Coronary artery (tissue), 2 donors: ENCODE results near the gene C11orf24.
"Not testable (repeated sequence)": the region's sequence is repeated elsewhere in the genome, so short reads cannot be mapped to it uniquely, and the experiment has no call there.

ENCODE experiments used
- DNase-seq: peaks from one replicate; pipeline ENCODE4 v3.0.0-alpha.2; 2017; ENCODE audit warnings: low spot score
- H3K27ac ChIP-seq, 2 donors: fragments of 200-600 bp; sonication (generic); one replicate each; pipeline ENCODE4 v1.5.1; 2016 to 2019
- H3K4me3 ChIP-seq: fragments of 200-600 bp; sonication (generic); 2 replicates; pipeline ENCODE4 v1.5.1; 2016; ENCODE audit warnings: mild to moderate bottlenecking, moderate library complexity
- TF ChIP-seq, protein P1 (sequence below): fragments of 200-600 bp; sonication (generic); IDR thresholded peaks from one replicate; pipeline ENCODE4 v1.5.1; 2019; ENCODE audit warnings: antibody characterized with exemption

The C11orf24 gene

DNA sequence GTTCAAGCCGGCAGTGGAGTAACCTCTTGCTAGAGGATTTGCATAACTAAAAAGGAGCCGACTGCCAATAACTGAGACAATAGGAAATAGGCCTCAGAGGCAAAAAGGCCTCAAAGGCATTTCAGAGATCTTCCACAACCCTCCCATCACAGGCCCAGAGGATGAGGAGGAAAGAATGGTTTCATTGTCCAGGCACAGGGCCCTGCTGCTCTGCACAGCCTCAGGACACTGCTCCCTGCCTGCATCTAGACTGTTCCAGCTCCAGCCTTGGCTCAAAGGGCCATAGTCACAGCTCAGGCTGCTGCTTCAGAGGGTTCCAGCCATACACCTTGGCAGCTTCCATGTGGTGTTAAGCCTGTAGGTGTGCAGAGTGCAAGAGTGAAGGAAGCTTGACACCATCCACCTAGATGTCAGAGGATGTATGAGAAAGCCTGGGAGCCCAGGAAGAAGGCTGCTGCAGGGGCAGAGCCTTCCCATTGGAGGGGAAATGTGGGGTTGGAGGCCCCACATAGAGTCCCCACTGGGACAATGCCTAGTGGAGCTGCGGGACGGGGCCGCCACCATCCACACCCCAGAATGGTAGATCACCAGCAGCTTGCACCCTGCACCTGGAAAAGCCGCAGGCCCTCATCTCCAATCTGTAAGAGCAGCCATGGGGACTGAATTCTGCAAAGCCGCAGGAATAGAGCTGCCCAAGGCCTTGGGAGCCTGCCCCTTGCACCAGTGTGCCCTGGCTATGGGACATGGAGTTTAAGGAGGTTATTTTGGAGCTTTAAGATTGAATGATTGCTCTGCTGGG, 32.4 kb upstream of the C11orf24 start:
- H3K27ac ChIP-seq, result no peak overlapping the region

DNA sequence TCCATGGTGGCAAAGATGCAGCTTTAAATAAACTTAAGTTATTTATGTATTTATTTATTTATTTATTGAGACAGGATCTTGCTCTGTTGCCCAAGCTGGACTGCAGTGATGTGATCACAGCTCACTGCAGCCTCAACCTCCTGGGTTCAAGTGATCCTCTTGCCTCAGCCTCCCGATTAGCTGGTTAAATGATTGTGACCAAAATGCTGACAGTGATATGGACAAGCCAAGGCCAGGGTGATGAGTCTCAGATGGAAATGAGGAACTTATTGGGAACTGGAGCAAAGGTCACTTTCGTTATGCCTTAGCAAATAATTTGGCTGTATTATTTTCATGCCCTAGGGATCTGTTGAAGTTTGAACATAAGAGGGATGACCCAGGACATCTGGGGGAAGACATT, 31.3 kb upstream of the C11orf24 start:
- Histone ChIP-seq H3K27ac (peak overlapping the region in 1 of 2 donors; percentile 3), H3K4me3 (no peak overlapping the region)
- no peak for DNase-seq
- TF ChIP-seq, protein P1, sequence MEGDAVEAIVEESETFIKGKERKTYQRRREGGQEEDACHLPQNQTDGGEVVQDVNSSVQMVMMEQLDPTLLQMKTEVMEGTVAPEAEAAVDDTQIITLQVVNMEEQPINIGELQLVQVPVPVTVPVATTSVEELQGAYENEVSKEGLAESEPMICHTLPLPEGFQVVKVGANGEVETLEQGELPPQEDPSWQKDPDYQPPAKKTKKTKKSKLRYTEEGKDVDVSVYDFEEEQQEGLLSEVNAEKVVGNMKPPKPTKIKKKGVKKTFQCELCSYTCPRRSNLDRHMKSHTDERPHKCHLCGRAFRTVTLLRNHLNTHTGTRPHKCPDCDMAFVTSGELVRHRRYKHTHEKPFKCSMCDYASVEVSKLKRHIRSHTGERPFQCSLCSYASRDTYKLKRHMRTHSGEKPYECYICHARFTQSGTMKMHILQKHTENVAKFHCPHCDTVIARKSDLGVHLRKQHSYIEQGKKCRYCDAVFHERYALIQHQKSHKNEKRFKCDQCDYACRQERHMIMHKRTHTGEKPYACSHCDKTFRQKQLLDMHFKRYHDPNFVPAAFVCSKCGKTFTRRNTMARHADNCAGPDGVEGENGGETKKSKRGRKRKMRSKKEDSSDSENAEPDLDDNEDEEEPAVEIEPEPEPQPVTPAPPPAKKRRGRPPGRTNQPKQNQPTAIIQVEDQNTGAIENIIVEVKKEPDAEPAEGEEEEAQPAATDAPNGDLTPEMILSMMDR, result no peak

More for the DNA sequence above, 32.4 kb upstream of the C11orf24 start:
- no peak for DNase-seq
- H3K4me3 ChIP-seq, result no peak overlapping the region
- TF ChIP-seq, protein P1, result no peak

DNA sequence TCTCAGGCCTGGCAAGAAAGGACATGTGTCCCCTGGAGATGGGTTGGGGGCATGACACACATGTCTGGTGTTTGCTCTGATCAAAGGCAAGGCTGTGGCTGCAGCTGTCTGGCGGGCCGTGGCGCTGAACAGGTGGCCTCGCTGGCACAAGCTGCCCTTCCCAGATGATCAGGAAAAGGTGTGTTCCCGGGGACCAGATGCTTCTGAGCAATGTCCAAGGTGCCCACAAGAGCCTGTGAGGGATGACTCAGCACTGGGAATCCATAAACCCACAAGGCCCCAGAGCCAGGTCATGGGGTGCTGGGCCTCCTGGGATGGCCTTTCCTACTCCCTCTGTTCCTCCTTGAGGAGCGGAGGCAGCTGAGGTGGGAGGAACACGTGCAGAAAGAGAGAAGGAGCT, 30.9 kb upstream of the C11orf24 start:
- no peak overlapping the region for H3K27ac ChIP-seq
- DNase-seq, result peak; percentile 70
- TF ChIP-seq, protein P1, result no peak
- no peak overlapping the region for H3K4me3 ChIP-seq

DNA sequence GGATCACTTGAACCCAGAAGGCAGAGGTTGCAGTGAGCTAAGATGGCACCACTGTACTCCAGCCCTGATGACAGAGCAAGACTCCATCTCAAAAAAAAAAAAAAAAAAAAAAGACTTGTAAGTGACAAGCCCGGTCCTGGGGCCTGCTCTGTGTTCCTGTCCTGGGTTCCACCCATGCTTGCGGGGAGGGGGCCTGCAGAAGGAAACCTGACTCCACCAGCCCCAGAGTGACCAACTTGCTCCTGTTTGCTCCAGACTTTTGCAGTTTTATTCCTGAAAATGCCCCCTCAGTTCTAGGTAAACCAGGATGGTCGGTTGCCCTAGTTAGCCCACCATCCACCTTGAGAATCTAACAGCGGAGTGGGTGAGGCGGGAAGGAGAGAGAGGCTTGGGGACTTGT, 30.5 kb upstream of the C11orf24 start:
- TF ChIP-seq, protein P1, result no peak
- H3K27ac ChIP-seq, result no peak overlapping the region
- H3K4me3 ChIP-seq, result no peak overlapping the region
- DNase-seq, result no peak

DNA sequence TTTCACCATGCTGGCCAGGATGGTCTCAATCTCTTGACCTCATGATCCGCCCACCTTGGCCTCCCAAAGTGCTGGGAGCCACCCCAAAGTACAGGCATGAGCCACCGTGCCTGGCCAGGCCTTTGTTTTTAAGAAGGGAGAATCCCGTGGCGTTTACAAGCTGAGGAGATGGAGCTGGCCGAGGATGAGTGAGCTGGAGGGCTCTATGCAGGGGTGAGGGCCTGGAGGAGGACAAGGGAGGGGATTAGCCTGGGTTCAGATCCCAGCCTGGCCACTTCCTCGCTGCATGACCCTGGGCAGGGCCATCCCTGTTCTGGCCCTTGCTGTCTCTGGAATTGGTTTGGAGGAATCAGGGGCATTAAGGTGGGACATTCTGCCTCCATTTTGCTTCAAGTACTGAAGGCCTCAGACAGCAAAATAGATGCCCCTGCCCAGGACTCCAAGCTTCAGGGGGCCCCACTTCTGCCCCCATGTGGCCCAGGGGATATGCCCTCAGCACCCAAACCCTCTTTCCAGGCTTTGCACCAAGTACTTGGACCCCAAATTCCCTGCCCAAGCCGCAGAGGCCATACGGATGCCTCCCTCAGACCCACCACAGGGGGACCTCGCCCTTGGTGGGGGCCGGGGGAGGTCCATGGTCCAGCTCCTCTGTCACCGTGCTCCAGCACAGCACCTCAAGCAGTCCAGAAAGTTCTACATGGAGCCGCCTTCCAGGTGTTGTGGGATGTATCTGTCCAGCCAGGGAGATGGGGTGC, 28.5 kb upstream of the C11orf24 start:
- Histone ChIP-seq H3K4me3 (no peak overlapping the region), H3K27ac (no peak overlapping the region)
- no peak for DNase-seq
- TF ChIP-seq, protein P1, result no peak

DNA sequence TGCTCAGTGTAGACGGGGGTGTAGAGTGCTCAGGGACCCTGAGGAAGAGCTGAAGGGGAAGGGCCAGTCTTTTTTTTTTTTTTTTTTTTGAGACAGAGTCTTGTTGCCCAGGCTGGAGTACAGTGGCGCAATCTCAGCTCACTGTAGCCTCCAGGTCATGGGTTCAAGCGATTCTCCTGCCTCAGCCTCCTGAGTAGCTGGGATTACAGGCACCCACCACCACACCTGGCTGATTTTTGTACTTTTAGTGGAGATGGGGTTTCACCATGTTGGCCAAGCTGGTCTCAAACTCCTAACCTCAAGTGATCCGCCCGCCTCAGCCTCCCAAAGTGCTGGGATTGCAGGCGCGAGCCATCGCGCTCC, 27.7 kb upstream of the C11orf24 start:
- H3K4me3 ChIP-seq, H3K27ac ChIP-seq: not testable (repeated sequence)

DNA sequence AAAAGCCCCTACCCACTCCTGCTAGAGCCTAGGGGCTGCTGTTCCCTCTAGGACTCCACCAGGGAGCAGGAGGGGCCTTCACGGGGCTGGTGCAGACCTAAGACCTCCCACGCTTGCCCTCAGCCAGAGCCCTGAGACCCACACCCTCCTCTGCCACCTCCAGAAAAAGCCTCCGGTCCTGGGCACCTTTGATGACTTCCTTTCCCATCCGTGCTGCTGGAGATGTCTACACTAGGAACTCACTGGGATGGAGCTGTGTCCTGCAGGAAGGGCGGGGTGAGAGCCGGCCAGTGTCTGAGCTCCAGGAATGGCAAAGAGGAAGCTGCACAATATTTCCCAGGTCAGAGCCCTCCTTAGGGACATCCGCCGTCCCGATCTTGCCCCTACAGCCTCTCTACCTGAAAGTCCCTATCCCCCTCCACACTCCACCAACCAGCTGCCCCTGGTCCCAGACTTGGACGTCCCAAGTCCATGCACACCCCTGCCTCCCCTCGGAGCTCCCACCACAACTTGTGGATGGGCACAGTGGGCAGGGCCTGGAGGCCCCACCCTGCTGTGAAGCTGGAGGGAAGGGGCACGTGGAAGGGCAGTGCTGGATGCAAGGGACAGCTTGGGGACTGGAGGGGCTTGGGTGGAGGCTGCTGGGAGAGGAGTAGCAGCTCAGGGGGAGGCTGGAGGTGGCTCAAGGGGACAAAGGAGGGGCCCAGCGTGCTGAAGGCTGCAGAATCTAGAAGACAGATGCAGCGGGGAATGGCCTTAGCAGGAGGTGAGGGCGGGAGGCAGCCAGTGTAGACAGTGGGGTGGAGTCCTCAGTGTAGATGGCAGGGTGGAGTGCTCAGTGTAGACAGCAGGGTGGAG, 27.1 kb upstream of the C11orf24 start:
- Histone ChIP-seq H3K27ac (no peak overlapping the region), H3K4me3 (no peak overlapping the region)
- no peak for DNase-seq
- TF ChIP-seq, protein P1, result no peak

More for the DNA sequence above, 27.7 kb upstream of the C11orf24 start:
- DNase-seq, result not testable (repeated sequence)
